Thyroid gland (tissue), 4 donors: Measurements from ENCODE around the gene BRIX1. TPM values are rescaled to one million over a fixed set of nuclear protein-coding genes. Genes with fewer than 3 reads are reported as not detected.

Source experiments
- DNase-seq, 2 donors: peaks; one replicate each; pipeline ENCODE4 v3.0.0-alpha.2; 2019
- H3K27ac ChIP-seq, 3 donors: fragments of 200-600 bp; sonication (generic); 1 replicate in 2 of 3; 2 replicates in 1 of 3; pipeline ENCODE4 v1.5.1; 2016 to 2019; ENCODE audit warnings: mild to moderate bottlenecking in 1 of 3, moderate library complexity in 1 of 3
- H3K27me3 ChIP-seq: fragments of 200-600 bp; sonication (generic); one replicate; pipeline ENCODE4 v1.5.1; 2019
- H3K36me3 ChIP-seq, 2 donors: fragments of 200-600 bp; sonication (generic); one replicate each; pipeline ENCODE4 v1.5.1; 2016 to 2019
- H3K4me1 ChIP-seq, 2 donors: fragments of 200-600 bp; sonication (generic); one replicate each; pipeline ENCODE4 v1.5.1; 2017 to 2019
- H3K4me3 ChIP-seq, 3 donors: fragments of 200-600 bp; sonication (generic); replicated peaks in 1 of 3; 1 replicate in 2 of 3; 2 replicates in 1 of 3; pipeline ENCODE4 v1.5.1; 2016; ENCODE audit warnings: mild to moderate bottlenecking in 1 of 3
- H3K9me3 ChIP-seq: fragments of 200-600 bp; sonication (generic); one replicate; pipeline ENCODE4 v1.5.1; 2017
- POLR2A ChIP-seq, 2 donors: fragments of 450-650 bp; IDR thresholded peaks; one replicate each; pipeline ENCODE4 v1.6.1; 2017; ENCODE audit warnings: antibody characterized with exemption in 2 of 2, mild to moderate bottlenecking in 2 of 2, moderate library complexity in 1 of 2
- WGBS, 2 donors: methylation state at CpG; one replicate each; pipeline ENCODE4 v1.1.5; 2017; 5-methylcytosine and 5-hydroxymethylcytosine counted together
- intact Hi-C: fragments of 100-400 bp; cut with DNase I; formaldehyde crosslinking; loops from one replicate; pipeline ENCODE4 v1.15.1; 2023
- total RNA-seq, 4 donors: library from RNA; depleted of rRNA; stranded (reverse); fragments of >200 nt; gene quantifications; one replicate each; pipeline ENCODE4 v1.2.3, GENCODE V29; 2016
- TF ChIP-seq, protein P1 (sequence below), 6 experiments: fragments of 200-600 bp in 3 of 6; fragments of 450-650 bp in 3 of 6; sonication (generic) in 3 of 6; IDR thresholded peaks; one replicate each; pipeline ENCODE4 v1.5.1; 2016 to 2019; ENCODE audit warnings: antibody characterized with exemption in 6 of 6, mild to moderate bottlenecking in 2 of 6, inconsistent platforms in 1 of 6, moderate library complexity in 1 of 6

BRIX1 gene
- total RNA-seq, 4 donors from 2014 or later: 16.2 to 24.5 (median 20.8) TPM

DNA sequence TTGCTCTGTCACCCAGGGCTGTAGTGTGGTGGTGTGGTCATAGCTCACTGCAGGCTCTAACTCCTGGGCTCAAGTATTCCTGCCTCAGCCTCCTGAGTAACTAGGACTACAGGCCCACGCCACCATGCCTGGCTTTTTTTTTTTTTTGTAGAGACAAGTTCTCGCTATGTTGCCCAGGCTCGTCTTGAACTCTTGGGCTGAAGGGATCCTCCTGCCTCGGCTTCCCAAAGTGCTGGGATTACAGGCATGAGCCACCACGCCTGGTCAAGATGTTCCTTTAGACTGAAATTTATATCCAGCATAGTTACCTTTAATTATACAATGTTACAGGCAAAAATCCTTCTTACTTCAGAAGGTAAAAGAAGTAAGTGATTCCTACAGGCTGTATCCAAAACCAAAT is 12.3 kb downstream of the BRIX1 start:
- Histone ChIP-seq H3K4me1 (peaks cover 43 to 44% of the 10 kb centered on the region in 2 donors), H3K4me3 (no peak overlapping the region), H3K27me3 (no peaks in the 10 kb centered on the region), H3K36me3 (peaks cover 16% of the 10 kb centered on the region in 2 donors), H3K9me3 (no peaks in the 10 kb centered on the region), H3K27ac (peak overlapping the region; percentile 74 to 78 (median 74))
- DNase-seq: no peak
- TF ChIP-seq POLR2A (IDR thresholded peaks at IDR 0.05): no peak
- TF ChIP-seq, protein P1, sequence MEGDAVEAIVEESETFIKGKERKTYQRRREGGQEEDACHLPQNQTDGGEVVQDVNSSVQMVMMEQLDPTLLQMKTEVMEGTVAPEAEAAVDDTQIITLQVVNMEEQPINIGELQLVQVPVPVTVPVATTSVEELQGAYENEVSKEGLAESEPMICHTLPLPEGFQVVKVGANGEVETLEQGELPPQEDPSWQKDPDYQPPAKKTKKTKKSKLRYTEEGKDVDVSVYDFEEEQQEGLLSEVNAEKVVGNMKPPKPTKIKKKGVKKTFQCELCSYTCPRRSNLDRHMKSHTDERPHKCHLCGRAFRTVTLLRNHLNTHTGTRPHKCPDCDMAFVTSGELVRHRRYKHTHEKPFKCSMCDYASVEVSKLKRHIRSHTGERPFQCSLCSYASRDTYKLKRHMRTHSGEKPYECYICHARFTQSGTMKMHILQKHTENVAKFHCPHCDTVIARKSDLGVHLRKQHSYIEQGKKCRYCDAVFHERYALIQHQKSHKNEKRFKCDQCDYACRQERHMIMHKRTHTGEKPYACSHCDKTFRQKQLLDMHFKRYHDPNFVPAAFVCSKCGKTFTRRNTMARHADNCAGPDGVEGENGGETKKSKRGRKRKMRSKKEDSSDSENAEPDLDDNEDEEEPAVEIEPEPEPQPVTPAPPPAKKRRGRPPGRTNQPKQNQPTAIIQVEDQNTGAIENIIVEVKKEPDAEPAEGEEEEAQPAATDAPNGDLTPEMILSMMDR (IDR thresholded peaks at IDR 0.05): no peak
- 97 to 98% methylated on average over 5 of the region's 5 CpGs for WGBS, 2 donors
- intact Hi-C loops: no loop called here

DNA sequence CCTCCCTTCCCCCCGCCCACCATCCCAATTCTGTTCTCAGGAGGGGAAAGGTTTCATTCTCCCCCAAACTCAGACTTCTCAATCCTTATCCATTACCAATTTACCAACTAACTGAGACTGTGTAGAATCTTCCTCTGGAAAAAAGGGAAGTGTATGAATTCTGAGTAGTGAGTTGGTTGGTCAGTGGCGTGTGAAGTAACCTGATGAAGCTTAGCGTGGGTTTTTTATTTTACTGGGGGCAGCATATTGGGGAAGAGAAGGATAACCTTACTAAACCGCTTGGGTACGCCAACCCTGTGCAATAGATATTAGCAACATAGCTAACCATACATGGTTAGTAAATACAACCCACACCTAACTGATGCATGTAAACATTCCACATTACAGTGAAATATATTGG is 12.8 kb downstream of the BRIX1 start:
- TF ChIP-seq POLR2A (IDR thresholded peaks at IDR 0.05): no peak
- TF ChIP-seq, protein P1 (IDR thresholded peaks at IDR 0.05): no peak
- intact Hi-C loops: no loop called here
- Histone ChIP-seq H3K27me3 (no peaks in the 10 kb centered on the region), H3K9me3 (no peaks in the 10 kb centered on the region), H3K4me3 (no peak overlapping the region), H3K36me3 (peaks cover 11 to 13% of the 10 kb centered on the region in 2 donors), H3K27ac (peak overlapping the region in 1 of 3 donors; percentile 78), H3K4me1 (peaks cover 43 to 44% of the 10 kb centered on the region in 2 donors)
- WGBS, 2 donors: 88 to 94% methylated on average over 5 of the region's 5 CpGs
- no peak for DNase-seq

- intact Hi-C loops: no loop called here
- H3K4me1 ChIP-seq: peaks cover 34 to 42% of the 10 kb centered on the region in 2 donors
- DNase-seq: peak; percentile 98
- H3K27me3 ChIP-seq: no peaks in the 10 kb centered on the region
- TF ChIP-seq, protein P1 (IDR thresholded peaks at IDR 0.05): no peak
- TF ChIP-seq POLR2A (IDR thresholded peaks at IDR 0.05): peak in 1 of 2 donors; percentile 87
- peaks cover 7 to 13% of the 10 kb centered on the region in 2 donors for H3K36me3 ChIP-seq
- peak within 1 kb of the TSS; percentile 21 to 94 (median 67) for H3K4me3 ChIP-seq
- H3K9me3 ChIP-seq: no peaks in the 10 kb centered on the region
- 1 to 2% methylated on average over 32 to 47 of the region's 63 CpGs for WGBS, 2 donors
- peak within 1 kb of the TSS; percentile 36 to 92 (median 78) for H3K27ac ChIP-seq
These were observed 13.7 kb downstream of the BRIX1 start, which contains the start of gene DNAJC21 for GRCh38 chr5:34929134-34929719. Gene DNAJC21, plus strand, starts transcription at chr5:34929559. Its CDS starts 261 bp downstream, at chr5:34929820.

- Histone ChIP-seq H3K27me3 (no peaks in the 10 kb centered on the region), H3K36me3 (peaks cover 7 to 10% of the 10 kb centered on the region in 2 donors), H3K4me1 (peaks cover 34 to 36% of the 10 kb centered on the region in 2 donors), H3K9me3 (no peaks in the 10 kb centered on the region), H3K27ac (peak overlapping the region; percentile 36 to 92 (median 73)), H3K4me3 (peak overlapping the region; percentile 21 to 94 (median 67))
- WGBS, 2 donors: 0 to 1% methylated on average over 16 to 22 of the region's 70 CpGs
- peak; percentile 97 to 98 for DNase-seq
- TF ChIP-seq, protein P1 (IDR thresholded peaks at IDR 0.05): no peak
- TF ChIP-seq POLR2A (IDR thresholded peaks at IDR 0.05): peak in 1 of 2 donors; percentile 94
- intact Hi-C loops: no loop called here
These were observed 14.4 kb downstream of the BRIX1 start for GRCh38 chr5:34929720-34930461.

GRCh38 chr5:34930462-34930844 is 14.9 kb downstream of the BRIX1 start:
- peaks cover 6 to 10% of the 10 kb centered on the region in 2 donors for H3K36me3 ChIP-seq
- intact Hi-C loops: no loop called here
- no peaks in the 10 kb centered on the region for H3K9me3 ChIP-seq
- H3K4me1 ChIP-seq: peaks cover 34 to 36% of the 10 kb centered on the region in 2 donors
- no peak for TF ChIP-seq POLR2A (IDR thresholded peaks at IDR 0.05)
- TF ChIP-seq, protein P1 (IDR thresholded peaks at IDR 0.05): no peak
- H3K4me3 ChIP-seq: peak overlapping the region in 2 of 3 donors; percentile 21 to 67
- H3K27ac ChIP-seq: peak overlapping the region in 2 of 3 donors; percentile 73 to 92
- no peaks in the 10 kb centered on the region for H3K27me3 ChIP-seq
- WGBS, 2 donors: 1 to 2% methylated on average over 3 of the region's 3 CpGs
- DNase-seq: no peak
